ENCODE data around the gene NXPH2.
"Not testable (repeated sequence)": the region's sequence is repeated elsewhere in the genome, so short reads cannot be mapped to it uniquely, and the experiment has no call there.

The NXPH2 gene

GRCh38 chr2:138712212-138712979, 67.8 kb downstream of the NXPH2 start:
- no peak for DNase-seq

- DNase-seq = no peak
Measured at GRCh38 chr2:138711812-138712211, 68.4 kb downstream of the NXPH2 start.

GRCh38 chr2:138708682-138709241, 71.4 kb downstream of the NXPH2 start:
- DNase-seq = no peak

GRCh38 chr2:138707392-138708074, 72.7 kb downstream of the NXPH2 start:
- no peak for DNase-seq

- no peak for DNase-seq
Measured at GRCh38 chr2:138703242-138703641, 76.9 kb downstream of the NXPH2 start.

- no peak for DNase-seq
Measured at GRCh38 chr2:138700716-138701115, 79.5 kb downstream of the NXPH2 start.

- DNase-seq = no peak
Measured at GRCh38 chr2:138699421-138699820, 80.8 kb downstream of the NXPH2 start.

- no peak for DNase-seq
Measured at GRCh38 chr2:138698428-138698827, 81.8 kb downstream of the NXPH2 start.

GRCh38 chr2:138691667-138692066, 88.5 kb downstream of the NXPH2 start:
- DNase-seq = no peak

GRCh38 chr2:138689705-138690104, 90.5 kb downstream of the NXPH2 start:
- DNase-seq = no peak

- no peak for DNase-seq
Measured at GRCh38 chr2:138682163-138682562, 98.0 kb downstream of the NXPH2 start.

- no peak for DNase-seq
Measured at GRCh38 chr2:138677221-138677620, 103.0 kb downstream of the NXPH2 start.

- DNase-seq = no peak
Measured at GRCh38 chr2:138676619-138677021, 103.6 kb downstream of the NXPH2 start.

- no peak for DNase-seq
Measured at GRCh38 chr2:138671566-138671965, 108.6 kb downstream of the NXPH2 start.

GRCh38 chr2:138670734-138671133, 109.5 kb downstream of the NXPH2 start:
- no peak for DNase-seq

GRCh38 chr2:138665937-138666336, 114.3 kb downstream of the NXPH2 start:
- no peak for DNase-seq

GRCh38 chr2:138658187-138658894, 121.8 kb downstream of the NXPH2 start:
- DNase-seq = no peak

- DNase-seq = no peak
Measured at GRCh38 chr2:138654146-138654545, 126.0 kb downstream of the NXPH2 start.

- DNase-seq = no peak
Measured at GRCh38 chr2:138652378-138652777, 127.8 kb downstream of the NXPH2 start.

- no peak for DNase-seq
Measured at GRCh38 chr2:138649571-138649970, 130.6 kb downstream of the NXPH2 start.

GRCh38 chr2:138648606-138649005, 131.6 kb downstream of the NXPH2 start:
- no peak for DNase-seq

- DNase-seq = not testable (repeated sequence)
Measured at GRCh38 chr2:138644776-138645175, 135.4 kb downstream of the NXPH2 start.
